ENCODE data around the gene AFF2. TPM values are rescaled to one million over a fixed set of nuclear protein-coding genes. Genes with fewer than 3 reads are reported as not detected.
A peak's percentile ranks its signal among the peaks of the same experiment; 100 is the strongest.

AFF2 gene
- 10 to 100 TPM in 1 of 2 donors, 1 to 10 TPM in 1; 7.4 to 16.6 TPM for total RNA-seq

DNA sequence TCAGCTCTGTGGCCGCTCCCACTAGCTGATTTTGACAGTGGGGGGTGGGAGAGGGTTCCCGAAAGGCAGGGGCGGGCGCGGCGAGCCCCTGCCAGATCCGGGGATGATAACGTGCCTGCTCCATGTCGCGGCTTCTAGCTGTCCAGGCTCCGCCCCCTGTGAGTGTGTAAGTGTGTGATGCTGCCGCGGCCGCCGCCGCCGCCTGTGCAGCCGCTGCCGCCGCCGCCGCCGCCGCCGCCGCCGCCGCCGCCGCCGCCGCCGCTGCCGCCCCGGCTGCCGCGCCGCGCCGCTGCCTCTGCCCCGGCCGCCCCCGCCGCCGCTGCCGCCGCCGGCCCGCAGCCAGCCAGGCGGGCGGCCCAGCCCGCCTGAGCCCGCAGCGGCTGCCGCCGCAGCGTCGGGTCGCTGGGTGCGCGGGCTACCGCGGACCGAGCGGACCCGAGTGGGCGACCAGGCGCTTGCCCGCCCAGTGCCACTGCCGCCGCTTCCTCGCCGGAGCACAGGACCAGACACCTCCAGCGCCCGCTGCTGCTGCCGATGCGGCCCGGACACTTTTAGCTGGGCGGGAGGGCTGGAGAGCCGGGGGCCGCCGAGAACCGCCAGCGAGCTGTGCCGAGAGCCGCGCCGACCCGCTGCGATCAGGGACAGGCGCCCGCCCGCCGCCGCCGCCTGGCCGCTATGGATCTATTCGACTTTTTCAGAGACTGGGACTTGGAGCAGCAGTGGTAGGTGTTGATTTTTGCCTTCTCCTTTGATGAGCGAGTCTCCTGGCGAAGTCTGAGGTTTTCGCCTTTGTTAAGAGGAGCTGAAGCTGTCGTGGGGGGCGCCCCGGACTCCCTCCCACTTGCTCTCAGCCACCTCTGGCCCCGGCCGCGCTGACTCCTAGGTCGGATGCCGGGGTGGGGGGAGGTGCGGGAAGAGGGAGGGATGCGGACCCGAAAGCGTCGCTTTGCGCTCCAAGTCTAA is at the start of gene AFF2:
AFF2 (plus strand) TSS at position 195 of the 963 bp plus-strand sequence; CDS start at position 676, 481 bp downstream.
- DNase-seq (ENCODE audit: low spot score) (no peak), ATAC-seq (ENCODE audit: insufficient number of reproducible peaks, low FRiP score, low read depth) (no peak)
- no peak for TF ChIP-seq CTCF (IDR thresholded peaks at IDR 0.05)
- H3K4me1 ChIP-seq (ENCODE audit: control insufficient read depth in 1 of 2, low read depth in 2 of 2): peaks cover 0 to 7% of the 10 kb centered on the region in 2 donors
- H3K9me3 ChIP-seq: no peaks in the 10 kb centered on the region
- no peaks in the 10 kb centered on the region for H3K36me3 ChIP-seq
- no peak within 1 kb of the TSS for H3K27ac ChIP-seq
- H3K4me3 ChIP-seq: peak within 1 kb of the TSS; percentile 71
- H3K27me3 ChIP-seq (replicated peaks; ENCODE audit: insufficient read depth): no peaks in the 10 kb centered on the region

GRCh38 chrX:148457279-148457678 is 43.1 kb upstream of the AFF2 start:
- no peaks in the 10 kb centered on the region for H3K27me3 ChIP-seq (replicated peaks; ENCODE audit: insufficient read depth)
- H3K9me3 ChIP-seq: no peaks in the 10 kb centered on the region
- no peak for ATAC-seq (ENCODE audit: insufficient number of reproducible peaks, low FRiP score, low read depth)
- no peaks in the 10 kb centered on the region for H3K36me3 ChIP-seq
- no peak for DNase-seq (ENCODE audit: low spot score)
- no peak overlapping the region for H3K27ac ChIP-seq
- no peaks in the 10 kb centered on the region for H3K4me1 ChIP-seq (ENCODE audit: control insufficient read depth in 1 of 2, low read depth in 2 of 2)
- TF ChIP-seq CTCF (IDR thresholded peaks at IDR 0.05): no peak
- no peak overlapping the region for H3K4me3 ChIP-seq

GRCh38 chrX:148459343-148459742 is 41.1 kb upstream of the AFF2 start:
- H3K4me1 ChIP-seq (ENCODE audit: control insufficient read depth in 1 of 2, low read depth in 2 of 2): no peaks in the 10 kb centered on the region
- DNase-seq (ENCODE audit: low spot score): no peak
- no peaks in the 10 kb centered on the region for H3K36me3 ChIP-seq
- H3K27ac ChIP-seq: no peak overlapping the region
- H3K4me3 ChIP-seq: no peak overlapping the region
- no peak for ATAC-seq (ENCODE audit: insufficient number of reproducible peaks, low FRiP score, low read depth)
- no peak for TF ChIP-seq CTCF (IDR thresholded peaks at IDR 0.05)
- no peaks in the 10 kb centered on the region for H3K9me3 ChIP-seq
- H3K27me3 ChIP-seq (replicated peaks; ENCODE audit: insufficient read depth): no peaks in the 10 kb centered on the region

DNA sequence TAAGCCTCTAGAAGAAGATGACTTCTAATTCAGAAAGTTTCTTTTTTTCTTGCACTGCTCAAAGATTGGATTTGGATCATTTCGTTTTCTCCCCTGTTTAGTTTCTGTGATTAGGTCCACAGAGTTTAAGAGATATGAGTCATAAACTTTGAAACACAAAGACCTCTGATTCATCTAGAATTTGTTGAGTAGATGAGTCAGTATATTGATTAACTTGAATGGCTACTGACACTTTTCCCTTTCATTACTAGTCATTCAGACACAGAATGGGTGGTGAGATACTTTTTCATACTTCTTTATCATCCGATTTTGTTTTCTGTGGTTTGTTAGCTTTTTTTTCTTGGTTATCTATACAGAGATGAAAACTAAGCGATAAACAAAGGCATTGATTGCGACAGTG is 34.1 kb upstream of the AFF2 start:
- H3K9me3 ChIP-seq: no peaks in the 10 kb centered on the region
- no peaks in the 10 kb centered on the region for H3K27me3 ChIP-seq (replicated peaks; ENCODE audit: insufficient read depth)
- TF ChIP-seq CTCF (IDR thresholded peaks at IDR 0.05): no peak
- no peaks in the 10 kb centered on the region for H3K4me1 ChIP-seq (ENCODE audit: control insufficient read depth in 1 of 2, low read depth in 2 of 2)
- ATAC-seq (ENCODE audit: insufficient number of reproducible peaks, low FRiP score, low read depth) (no peak), DNase-seq (ENCODE audit: low spot score) (no peak)
- H3K27ac ChIP-seq: no peak overlapping the region
- no peaks in the 10 kb centered on the region for H3K36me3 ChIP-seq
- H3K4me3 ChIP-seq: no peak overlapping the region

DNA sequence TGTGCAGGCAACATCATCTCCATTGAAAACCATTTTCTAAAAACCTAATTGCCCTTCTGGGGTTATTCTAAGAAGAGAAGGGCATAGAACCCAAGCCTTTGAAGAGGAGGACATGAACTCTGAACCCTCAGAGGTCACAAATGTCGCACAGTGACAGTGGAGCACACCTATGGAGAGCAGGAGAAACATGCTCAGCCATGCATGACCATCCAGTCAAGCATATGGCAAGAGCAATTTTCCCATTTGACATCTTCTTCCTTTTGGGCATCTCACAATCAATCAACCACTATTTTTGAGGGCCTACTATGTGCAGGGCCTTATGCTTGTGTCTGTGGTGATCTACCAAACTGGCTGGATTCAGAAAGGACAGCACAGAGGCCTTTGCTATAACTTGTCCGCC is 30.1 kb upstream of the AFF2 start:
- Histone ChIP-seq H3K4me3 (no peak overlapping the region), H3K27ac (no peak overlapping the region), H3K9me3 (no peaks in the 10 kb centered on the region), H3K4me1 (ENCODE audit: control insufficient read depth in 1 of 2, low read depth in 2 of 2) (no peaks in the 10 kb centered on the region), H3K27me3 (replicated peaks; ENCODE audit: insufficient read depth) (no peaks in the 10 kb centered on the region), H3K36me3 (no peaks in the 10 kb centered on the region)
- ATAC-seq (ENCODE audit: insufficient number of reproducible peaks, low FRiP score, low read depth) (no peak), DNase-seq (ENCODE audit: low spot score) (no peak)
- no peak for TF ChIP-seq CTCF (IDR thresholded peaks at IDR 0.05)

All from thoracic aorta (tissue), 2 donors.